SK-N-SH treated with all-trans-retinoic acid at 6 μM for 48 hours (cell line): ENCODE results near the gene ADCK1.

Experiments used
- ARNTL ChIP-seq: fragments of 450-650 bp; formaldehyde crosslinking; IDR thresholded peaks from 2 replicates; pipeline ENCODE4 v1.5.0; 2020; ENCODE audit warnings: low read depth, mild to moderate bottlenecking, moderate library complexity, borderline replicate concordance
- BACH2 ChIP-seq: fragments of 250-450 bp; sonication (Bioruptor Pico); IDR thresholded peaks from 2 replicates; pipeline ENCODE4 v1.9.0; 2021; ENCODE audit warnings: mild to moderate bottlenecking, borderline replicate concordance
- CREB5 ChIP-seq: fragments of 250-450 bp; sonication (Bioruptor Pico); IDR thresholded peaks from 2 replicates; pipeline ENCODE4 v1.5.1; 2020; ENCODE audit warnings: low read depth, mild to moderate bottlenecking, moderate library complexity
- CSDC2 ChIP-seq: fragments of 250-450 bp; sonication (Bioruptor Pico); IDR thresholded peaks from 2 replicates; pipeline ENCODE4 v1.5.0; 2020; ENCODE audit warnings: mild to moderate bottlenecking, moderate library complexity
- CSRNP3 ChIP-seq: fragments of 250-450 bp; sonication (Bioruptor Pico); IDR thresholded peaks from 2 replicates; pipeline ENCODE4 v1.5.1; 2021; ENCODE audit warnings: mild to moderate bottlenecking, moderate library complexity
- GLIS3 ChIP-seq: fragments of 250-450 bp; sonication (Bioruptor Pico); IDR thresholded peaks from 2 replicates; pipeline ENCODE4 v1.5.0; 2020; ENCODE audit warnings: mild to moderate bottlenecking, moderate library complexity
- TOX ChIP-seq: fragments of 250-450 bp; sonication (Bioruptor Pico); IDR thresholded peaks from 2 replicates; pipeline ENCODE4 v1.8.0; 2021; ENCODE audit warnings: mild to moderate bottlenecking, moderate library complexity, borderline replicate concordance
- ZC3H10 ChIP-seq: fragments of 250-450 bp; sonication (Bioruptor Pico); IDR thresholded peaks from 2 replicates; pipeline ENCODE4 v1.5.1; 2021; ENCODE audit warnings: mild to moderate bottlenecking, moderate library complexity
- ZNF565 ChIP-seq: fragments of 450-650 bp; formaldehyde crosslinking; conservative IDR thresholded peaks from 2 replicates; pipeline ENCODE4 v1.5.0; 2020; ENCODE audit warnings: low read depth, mild to moderate bottlenecking, moderate library complexity

- no peak for TF ChIP-seq GLIS3 (CRISPR knock-in tag)
- no peak for TF ChIP-seq CREB5 (CRISPR knock-in tag)
- TF ChIP-seq ZC3H10 (CRISPR knock-in tag), result no peak
- no peak for TF ChIP-seq CSDC2 (CRISPR knock-in tag)
- TF ChIP-seq BACH2 (CRISPR knock-in tag), result no peak
- TF ChIP-seq ZNF565 (CRISPR knock-in tag), result no peak
- TF ChIP-seq CSRNP3 (CRISPR knock-in tag), result no peak
- no peak for TF ChIP-seq TOX (CRISPR knock-in tag)
- TF ChIP-seq ARNTL (CRISPR knock-in tag), result no peak
Measured at GRCh38 chr14:77955816-77956484, 156.0 kb downstream of the ADCK1 start.
